Measurements from ENCODE around the gene TTBK1. TPM values are rescaled to one million over a fixed set of nuclear protein-coding genes. Genes with fewer than 3 reads are reported as not detected.

TTBK1 gene
- total RNA-seq, 2 donors from 2014 or later = 0.26 to 0.33 TPM

GRCh38 chr6:43216200-43216599 lies 27.1 kb upstream of the TTBK1 start:
- no peak overlapping the region for H3K27ac ChIP-seq
- no peak for TF ChIP-seq POLR2A (IDR thresholded peaks at IDR 0.05)
- TF ChIP-seq CTCF (IDR thresholded peaks at IDR 0.05) = no peak
- no peak for ATAC-seq
- no peak for DNase-seq
- no peaks in the 10 kb centered on the region for H3K4me1 ChIP-seq
- 93 to 100% methylated on average over 1 to 12 of the region's 12 CpGs for WGBS, 2 donors
- H3K4me3 ChIP-seq = no peak overlapping the region
- peaks cover 0 to 3% of the 10 kb centered on the region in 2 donors for H3K36me3 ChIP-seq (replicated peaks in 1 of 2; ENCODE audit: insufficient read depth in 1 of 2, low read depth in 2 of 2)
- no peaks in the 10 kb centered on the region for H3K9me3 ChIP-seq
- H3K27me3 ChIP-seq = no peaks in the 10 kb centered on the region
- intact Hi-C loops (cut with DNase I) = no loop called here

- no peaks in the 10 kb centered on the region for H3K4me1 ChIP-seq
- no peak overlapping the region for H3K4me3 ChIP-seq
- 80 to 82% methylated on average over 5 of the region's 5 CpGs for WGBS, 2 donors
- intact Hi-C loops (cut with DNase I) = no loop called here
- TF ChIP-seq POLR2A (IDR thresholded peaks at IDR 0.05) (no peak), CTCF (IDR thresholded peaks at IDR 0.05) (no peak)
- H3K27me3 ChIP-seq = no peaks in the 10 kb centered on the region
- H3K27ac ChIP-seq = no peak overlapping the region
- DNase-seq (no peak), ATAC-seq (no peak)
- H3K36me3 ChIP-seq (replicated peaks in 1 of 2; ENCODE audit: insufficient read depth in 1 of 2, low read depth in 2 of 2) = peaks cover 0 to 3% of the 10 kb centered on the region in 2 donors
- H3K9me3 ChIP-seq = no peaks in the 10 kb centered on the region
Measured at GRCh38 chr6:43217351-43217750, 25.9 kb upstream of the TTBK1 start.

GRCh38 chr6:43219119-43219518 lies 24.2 kb upstream of the TTBK1 start:
- 94 to 97% methylated on average over 3 of the region's 3 CpGs for WGBS, 2 donors
- TF ChIP-seq CTCF (IDR thresholded peaks at IDR 0.05) (no peak), POLR2A (IDR thresholded peaks at IDR 0.05) (no peak)
- H3K36me3 ChIP-seq (replicated peaks in 1 of 2; ENCODE audit: insufficient read depth in 1 of 2, low read depth in 2 of 2) = peaks cover 0 to 3% of the 10 kb centered on the region in 2 donors

GRCh38 chr6:43219814-43220213 lies 23.5 kb upstream of the TTBK1 start:
- no peak for DNase-seq
- Histone ChIP-seq H3K4me3 (no peak overlapping the region), H3K4me1 (no peaks in the 10 kb centered on the region), H3K36me3 (replicated peaks in 1 of 2; ENCODE audit: insufficient read depth in 1 of 2, low read depth in 2 of 2) (peaks cover 0 to 3% of the 10 kb centered on the region in 2 donors), H3K9me3 (no peaks in the 10 kb centered on the region), H3K27ac (no peak overlapping the region), H3K27me3 (no peaks in the 10 kb centered on the region)
- WGBS, 2 donors = 84 to 90% methylated on average over 7 of the region's 7 CpGs
- intact Hi-C loops (cut with DNase I) = no loop called here
- ATAC-seq = no peak
- TF ChIP-seq POLR2A (IDR thresholded peaks at IDR 0.05) (no peak), CTCF (IDR thresholded peaks at IDR 0.05) (no peak)

More at GRCh38 chr6:43219119-43219518, 24.2 kb upstream of the TTBK1 start:
- H3K27ac ChIP-seq = no peak overlapping the region
- H3K4me3 ChIP-seq = no peak overlapping the region
- ATAC-seq (no peak), DNase-seq (no peak)
- no peaks in the 10 kb centered on the region for H3K4me1 ChIP-seq
- H3K27me3 ChIP-seq = no peaks in the 10 kb centered on the region
- H3K9me3 ChIP-seq = no peaks in the 10 kb centered on the region
- intact Hi-C loops (cut with DNase I) = no loop called here

- no peaks in the 10 kb centered on the region for H3K9me3 ChIP-seq
- no peak for ATAC-seq
- H3K36me3 ChIP-seq (replicated peaks in 1 of 2; ENCODE audit: insufficient read depth in 1 of 2, low read depth in 2 of 2) = peaks cover 0 to 3% of the 10 kb centered on the region in 2 donors
- no peaks in the 10 kb centered on the region for H3K27me3 ChIP-seq
- no peak overlapping the region for H3K27ac ChIP-seq
- WGBS, 2 donors = 89 to 93% methylated on average over 10 to 16 of the region's 16 CpGs
- no peaks in the 10 kb centered on the region for H3K4me1 ChIP-seq
- DNase-seq = no peak
- intact Hi-C loops (cut with DNase I) = no loop called here
- no peak overlapping the region for H3K4me3 ChIP-seq
- no peak for TF ChIP-seq CTCF (IDR thresholded peaks at IDR 0.05)
- no peak for TF ChIP-seq POLR2A (IDR thresholded peaks at IDR 0.05)
Measured at GRCh38 chr6:43220439-43220951, 22.8 kb upstream of the TTBK1 start.

Data from body of pancreas (tissue), 4 donors.